AG09309 (cell line): ENCODE data around the gene CCN5.

ENCODE experiments used
- DNase-seq: peaks from one replicate; pipeline ENCODE4 v3.0.0-alpha.2; 2010; ENCODE audit warnings: low read depth
- H3K4me3 ChIP-seq: 2 replicates; pipeline ENCODE4 v1.5.1; 2011; ENCODE audit warnings: mild to moderate bottlenecking, low read depth, low read length, moderate library complexity; ENCODE audit not compliant: control insufficient read depth
- TF ChIP-seq, protein P1 (sequence below): IDR thresholded peaks from 2 replicates; pipeline ENCODE4 v1.5.1; 2011; ENCODE audit warnings: mild to moderate bottlenecking, low read depth, low read length, inconsistent platforms; ENCODE audit not compliant: insufficient read depth, control insufficient read depth; ENCODE audit errors: missing control alignments

CCN5 gene

DNA sequence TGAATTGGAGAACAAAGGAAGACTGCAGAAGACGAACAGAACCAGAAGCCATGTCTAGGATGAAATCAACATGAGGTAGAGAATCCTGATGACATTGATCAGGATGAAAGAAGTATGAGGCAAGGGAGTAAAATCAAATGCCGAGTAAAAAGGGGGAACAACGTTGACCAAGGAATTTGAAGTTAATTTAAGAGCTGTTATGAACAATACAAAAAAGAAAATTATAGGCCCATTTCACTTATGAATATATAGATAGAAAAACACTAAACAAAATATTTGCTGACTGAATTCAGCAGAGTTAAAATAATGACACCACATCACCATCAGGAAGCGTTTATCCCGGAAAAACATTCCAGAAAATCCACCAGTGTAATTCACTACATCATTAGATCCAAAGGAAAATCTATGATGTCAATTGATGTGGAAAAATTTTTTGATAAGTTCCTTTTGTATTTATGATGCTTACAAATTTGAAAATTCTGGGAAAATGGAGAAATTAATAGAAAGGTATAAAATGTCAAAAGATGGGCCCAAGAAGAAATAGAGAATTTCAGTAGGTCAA is 8.1 kb upstream of the CCN5 start:
- TF ChIP-seq, protein P1, sequence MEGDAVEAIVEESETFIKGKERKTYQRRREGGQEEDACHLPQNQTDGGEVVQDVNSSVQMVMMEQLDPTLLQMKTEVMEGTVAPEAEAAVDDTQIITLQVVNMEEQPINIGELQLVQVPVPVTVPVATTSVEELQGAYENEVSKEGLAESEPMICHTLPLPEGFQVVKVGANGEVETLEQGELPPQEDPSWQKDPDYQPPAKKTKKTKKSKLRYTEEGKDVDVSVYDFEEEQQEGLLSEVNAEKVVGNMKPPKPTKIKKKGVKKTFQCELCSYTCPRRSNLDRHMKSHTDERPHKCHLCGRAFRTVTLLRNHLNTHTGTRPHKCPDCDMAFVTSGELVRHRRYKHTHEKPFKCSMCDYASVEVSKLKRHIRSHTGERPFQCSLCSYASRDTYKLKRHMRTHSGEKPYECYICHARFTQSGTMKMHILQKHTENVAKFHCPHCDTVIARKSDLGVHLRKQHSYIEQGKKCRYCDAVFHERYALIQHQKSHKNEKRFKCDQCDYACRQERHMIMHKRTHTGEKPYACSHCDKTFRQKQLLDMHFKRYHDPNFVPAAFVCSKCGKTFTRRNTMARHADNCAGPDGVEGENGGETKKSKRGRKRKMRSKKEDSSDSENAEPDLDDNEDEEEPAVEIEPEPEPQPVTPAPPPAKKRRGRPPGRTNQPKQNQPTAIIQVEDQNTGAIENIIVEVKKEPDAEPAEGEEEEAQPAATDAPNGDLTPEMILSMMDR = no peak
- no peak overlapping the region for H3K4me3 ChIP-seq
- no peak for DNase-seq

DNA sequence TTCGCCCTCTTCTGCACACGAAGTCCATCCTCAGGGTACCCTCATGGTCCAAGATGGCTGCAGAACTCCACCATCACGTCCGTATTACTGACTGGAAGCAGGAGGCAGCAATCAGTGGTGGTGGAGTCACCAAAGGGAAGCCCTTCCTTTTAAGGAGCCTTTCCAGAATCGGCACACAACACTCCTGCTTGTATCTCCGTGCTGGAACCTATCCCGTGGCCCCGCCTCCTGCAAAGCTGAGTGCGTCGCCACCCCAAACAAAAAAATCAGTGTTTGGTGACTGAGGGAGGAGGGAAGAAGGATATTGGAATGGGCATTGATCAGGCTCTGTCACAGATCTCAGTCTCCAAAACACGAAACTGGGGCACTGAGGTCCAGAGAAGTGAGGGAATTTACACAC is 5.8 kb upstream of the CCN5 start:
- H3K4me3 ChIP-seq = no peak overlapping the region
- no peak for DNase-seq
- TF ChIP-seq, protein P1 = no peak

DNA sequence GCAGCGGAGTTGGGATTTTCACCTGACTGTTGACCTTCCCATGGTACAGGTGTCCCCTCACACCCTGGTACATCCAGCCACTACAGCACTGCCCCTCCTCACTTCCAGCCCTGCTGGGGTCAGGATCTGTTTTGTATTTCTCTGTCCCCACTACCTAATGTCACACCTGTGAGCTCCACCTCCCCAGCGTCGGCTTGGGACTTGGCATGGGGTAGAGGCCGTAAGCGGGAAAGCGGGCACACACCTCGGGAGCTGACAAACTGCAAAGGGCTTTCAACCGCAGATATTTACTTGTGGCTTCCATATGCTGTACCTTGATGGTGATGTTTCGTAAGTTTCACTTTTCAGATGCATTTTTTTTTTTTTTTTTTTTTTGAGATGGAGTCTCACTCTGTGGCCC is 5.4 kb upstream of the CCN5 start:
- no peak overlapping the region for H3K4me3 ChIP-seq
- TF ChIP-seq, protein P1 = no peak
- no peak for DNase-seq

DNA sequence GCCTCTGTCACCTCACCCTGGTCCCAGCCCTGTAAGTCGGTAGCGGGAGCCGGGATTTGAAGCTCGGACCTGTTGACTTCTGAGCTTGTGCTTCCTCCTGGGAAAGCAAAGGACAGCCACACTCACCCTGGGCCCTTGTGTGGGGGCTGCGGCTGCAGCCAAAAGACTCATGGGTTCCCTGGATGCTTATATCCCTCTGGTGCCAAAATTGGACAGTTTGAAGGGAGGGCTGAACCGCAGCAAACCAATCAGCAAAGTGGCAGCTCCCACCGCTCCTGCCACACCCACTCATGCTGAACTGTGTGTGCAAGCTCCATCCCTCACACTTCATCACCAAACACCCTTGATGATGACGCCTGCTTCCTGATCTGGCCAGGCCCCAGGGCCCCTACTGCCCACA is 3.9 kb upstream of the CCN5 start:
- DNase-seq = no peak
- TF ChIP-seq, protein P1 = no peak
- H3K4me3 ChIP-seq = no peak overlapping the region

DNA sequence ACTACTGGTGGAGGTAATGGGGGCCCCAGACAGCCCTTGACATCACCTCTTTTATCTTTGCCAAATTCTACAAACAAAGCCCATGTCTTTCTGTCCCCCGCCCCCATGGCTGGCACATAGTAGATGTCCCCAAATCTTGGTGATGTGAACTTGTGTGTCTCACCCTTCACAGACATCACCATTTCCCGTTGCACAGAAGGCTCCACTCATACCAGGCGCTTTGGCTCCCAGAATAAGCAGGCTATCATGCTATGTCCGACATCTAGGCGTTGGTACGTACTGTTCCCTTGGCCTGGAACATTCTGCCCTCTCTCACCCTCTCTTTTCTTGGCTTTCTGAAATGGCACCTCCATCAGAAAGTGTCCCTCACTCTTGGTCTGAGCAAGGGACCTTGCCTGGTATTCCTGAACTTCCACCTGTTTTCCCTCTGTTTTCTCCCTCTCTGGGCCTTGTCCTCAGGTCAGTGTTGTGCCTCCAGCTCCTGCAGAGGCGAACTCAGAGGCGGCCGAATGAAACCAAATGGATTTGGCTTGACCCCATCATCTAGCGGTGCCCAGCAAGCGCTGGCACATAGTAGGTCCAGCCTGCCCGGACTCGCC is 968 bp upstream of the CCN5 start:
- TF ChIP-seq, protein P1 = no peak
- no peak for DNase-seq

DNA sequence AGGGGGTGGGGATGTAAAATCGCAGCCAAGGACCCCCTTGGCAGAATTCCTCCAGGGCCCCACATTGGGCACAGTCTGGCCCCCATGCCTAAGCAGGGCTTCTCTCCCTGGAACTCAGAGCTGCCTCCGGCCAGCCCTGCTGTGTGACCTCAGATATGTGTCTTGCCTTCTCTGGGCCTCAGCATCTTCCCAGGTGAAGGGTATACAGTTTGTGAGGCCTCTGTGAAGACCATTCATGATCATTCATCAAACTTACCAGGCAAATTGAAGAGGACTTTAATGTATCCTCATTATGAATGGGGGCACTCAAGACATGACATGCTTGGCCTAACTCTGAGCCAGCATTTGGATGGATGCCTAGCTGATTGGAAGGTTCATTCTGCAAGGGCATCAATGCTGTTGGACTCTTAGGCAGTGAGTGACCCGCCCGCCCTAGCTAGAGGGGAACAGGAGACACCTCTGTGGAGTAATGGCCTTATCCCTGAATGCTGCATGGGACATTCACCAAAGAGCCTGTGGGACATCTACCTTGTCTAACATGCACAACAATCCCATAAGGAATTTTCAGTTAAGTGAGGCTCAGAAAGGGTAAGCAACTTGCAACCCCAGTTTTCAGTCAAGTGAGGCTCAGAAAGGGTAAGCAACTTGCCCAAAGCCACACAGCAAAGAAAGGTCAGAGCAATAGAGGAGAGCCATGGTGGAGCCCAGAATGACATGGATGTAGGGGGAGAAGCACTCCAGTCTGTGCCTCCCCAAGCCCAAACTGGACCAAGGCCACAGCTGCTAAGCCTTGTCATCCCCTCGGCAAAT is 535 bp downstream of the CCN5 start:
- no peak overlapping the region for H3K4me3 ChIP-seq
- TF ChIP-seq, protein P1 = no peak
- DNase-seq = no peak

More for the DNA sequence above, 968 bp upstream of the CCN5 start:
- H3K4me3 ChIP-seq = no peak overlapping the region
